Testis (tissue), 2 donors: ENCODE data around the gene CDH7.

Source experiments
- CTCF ChIP-seq, 3 experiments: fragments of 450-650 bp in 2 of 3; fragments of 200-600 bp in 1 of 3; sonication (generic) in 1 of 3; IDR thresholded peaks; one replicate each; pipeline ENCODE4 v1.5.1; 2016 to 2019; ENCODE audit warnings: antibody characterized with exemption in 3 of 3, mild to moderate bottlenecking in 2 of 3, moderate library complexity in 1 of 3
- POLR2A ChIP-seq: fragments of 450-650 bp; IDR thresholded peaks from one replicate; pipeline ENCODE4 v1.6.1; 2017; ENCODE audit warnings: antibody characterized with exemption, mild to moderate bottlenecking, moderate library complexity

DNA sequence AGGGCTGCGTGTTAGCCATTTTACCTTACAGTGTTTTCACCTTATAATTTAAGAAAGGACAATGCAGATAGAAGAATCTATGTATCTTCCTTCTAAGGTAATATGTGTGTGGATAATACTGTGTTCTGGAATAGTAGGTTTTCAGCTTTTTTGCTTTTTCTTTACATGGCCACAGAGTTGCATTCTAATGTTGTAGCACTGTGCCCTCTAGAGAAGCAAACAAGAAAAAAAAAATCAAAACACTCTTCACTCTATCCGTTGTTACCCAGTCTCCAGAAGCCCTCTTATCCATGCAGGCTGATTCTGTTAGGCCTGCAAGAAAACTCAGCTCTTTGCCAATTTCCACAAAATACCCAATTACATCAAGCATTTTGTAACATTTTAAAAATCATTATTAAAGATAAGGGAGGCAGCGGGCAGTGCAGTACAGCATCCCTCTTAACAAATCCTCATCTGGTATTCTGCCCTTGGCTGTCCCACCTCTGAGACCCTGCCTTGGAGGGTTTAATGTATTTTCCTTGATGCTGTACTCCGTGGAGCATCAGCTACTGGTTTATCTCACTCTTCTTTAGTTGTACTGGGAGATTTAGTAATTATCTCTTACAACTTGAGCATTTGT is 41.8 kb downstream of the CDH7 start:
- TF ChIP-seq CTCF (IDR thresholded peaks at IDR 0.05) (no peak), POLR2A (no peak)
